A549 (cell line): ENCODE measurements around the gene MGMT. TPM values are rescaled to one million over a fixed set of nuclear protein-coding genes. Genes with fewer than 3 reads are reported as not detected.

Experiments used
- ATAC-seq, 2 experiments: fragments of 200-7000 bp in 1 of 2; fragments of >200 bp in 1 of 2; cut with Nextera tagmentation in 1 of 2; cut with Tn5 transposase in 1 of 2; 3 replicates each; pipeline versions ENCODE4 v1.8.0 to v1.9.1; 2018 to 2020; ENCODE audit warnings: mild to moderate bottlenecking in 1 of 2, moderate library complexity in 1 of 2
- CTCF ChIA-PET: fragments of 300-600 bp; sonication (Branson Sonifier 250); formaldehyde crosslinking; extraction: SDS; loops from one replicate; lab custom pipeline; 2021; ENCODE audit warnings: antibody characterized with exemption, inconsistent platforms; lab: Yijun Ruan, JAX
- POLR2A ChIA-PET: fragments of 350-600 bp; formaldehyde crosslinking; extraction: SDS; loops from one replicate; lab custom pipeline; 2021; ENCODE audit warnings: antibody characterized with exemption, inconsistent platforms; lab: Yijun Ruan, JAX
- DNase-seq, 2 experiments: peaks; one replicate each; pipeline versions ENCODE4 v3.0.0 to v3.0.0-alpha.2; 2011 to 2016; ENCODE audit warnings: low read depth in 1 of 2, low spot score in 1 of 2
- FAIRE-seq: peaks from 2 replicates; lab custom pipeline; 2011; peaks lifted over from hg19 to GRCh38; lab: Jason Lieb, UNC
- H3K27ac ChIP-seq, 2 experiments: fragments of >200 bp; sonication (Bioruptor Twin); formaldehyde crosslinking; 3 replicates each; pipeline ENCODE4 v1.5.1; 2016 to 2017
- H3K4me1 ChIP-seq: fragments of >200 bp; sonication (Bioruptor Twin); formaldehyde crosslinking; 3 replicates; pipeline ENCODE4 v1.6.1; 2016
- H3K4me2 ChIP-seq: fragments of >200 bp; sonication (Bioruptor Twin); formaldehyde crosslinking; 3 replicates; pipeline ENCODE4 v1.6.1; 2016
- H3K4me3 ChIP-seq: fragments of >200 bp; sonication (Bioruptor Twin); formaldehyde crosslinking; 3 replicates; pipeline ENCODE4 v1.5.1; 2016
- H3K9me3 ChIP-seq: fragments of >200 bp; sonication (Bioruptor Twin); formaldehyde crosslinking; 3 replicates; pipeline ENCODE4 v1.6.1; 2016
- BCL3 ChIP-seq: fragments of >200 bp; sonication (Bioruptor Twin); formaldehyde crosslinking; IDR thresholded peaks from 3 replicates; pipeline ENCODE4 v1.6.1; 2016
- CBX2 ChIP-seq: fragments of 200-600 bp; sonication (generic); IDR thresholded peaks from 2 replicates; pipeline ENCODE4 v1.6.1; 2016; ENCODE audit warnings: low read depth, mild to moderate bottlenecking, borderline replicate concordance
- CEBPB ChIP-seq, 2 experiments: fragments of >200 bp in 1 of 2; sonication (Bioruptor Twin) in 1 of 2; formaldehyde crosslinking in 1 of 2; IDR thresholded peaks; 2 replicates each; pipeline ENCODE4 v1.6.1; 2012 to 2016
- CTCF ChIP-seq: fragments of >200 bp; sonication (Bioruptor Twin); formaldehyde crosslinking; IDR thresholded peaks from 3 replicates; pipeline ENCODE4 v1.5.1; 2016
- E2F6 ChIP-seq: IDR thresholded peaks from 2 replicates; pipeline ENCODE4 v1.6.1; 2012; ENCODE audit warnings: low read depth, borderline replicate concordance
- EHMT2 ChIP-seq: fragments of 200-600 bp; sonication (generic); IDR thresholded peaks from 2 replicates; pipeline ENCODE4 v1.6.1; 2016; ENCODE audit warnings: antibody characterized with exemption, low read depth, mild to moderate bottlenecking, moderate library complexity
- EP300 ChIP-seq, 2 experiments: fragments of >200 bp; sonication (Bioruptor Twin); formaldehyde crosslinking; IDR thresholded peaks; 2 replicates in 1 of 2; 3 replicates in 1 of 2; pipeline ENCODE4 v1.6.1; 2016 to 2017
- ESRRA ChIP-seq: fragments of 150-350 bp; IDR thresholded peaks from 2 replicates; pipeline ENCODE4 v1.6.1; 2014; ENCODE audit warnings: mild to moderate bottlenecking, low read length, borderline replicate concordance
- FOXS1 ChIP-seq: fragments of 250-450 bp; sonication (Bioruptor Pico); IDR thresholded peaks from 2 replicates; pipeline ENCODE4 v1.5.0; 2020; ENCODE audit warnings: mild to moderate bottlenecking, moderate library complexity
- GATA3 ChIP-seq: IDR thresholded peaks from 2 replicates; pipeline ENCODE4 v1.6.1; 2012; ENCODE audit warnings: borderline replicate concordance
- HMGXB4 ChIP-seq: fragments of 250-450 bp; sonication (Bioruptor Pico); IDR thresholded peaks from 2 replicates; pipeline ENCODE4 v1.5.0; 2021; ENCODE audit warnings: mild to moderate bottlenecking, moderate library complexity, borderline replicate concordance
- HOXA7 ChIP-seq: fragments of 250-450 bp; sonication (Bioruptor Pico); IDR thresholded peaks from 2 replicates; pipeline ENCODE4 v1.5.0; 2020; ENCODE audit warnings: mild to moderate bottlenecking, moderate library complexity
- HOXB5 ChIP-seq: fragments of 250-450 bp; sonication (Bioruptor Pico); IDR thresholded peaks from 2 replicates; pipeline ENCODE4 v1.5.0; 2020; ENCODE audit warnings: mild to moderate bottlenecking, moderate library complexity
- JUN ChIP-seq, 2 experiments: fragments of >200 bp; sonication (Bioruptor Twin); formaldehyde crosslinking; IDR thresholded peaks; 2 replicates in 1 of 2; 3 replicates in 1 of 2; pipeline ENCODE4 v1.6.1; 2016 to 2017
- KDM5A ChIP-seq: fragments of 200-600 bp; sonication (generic); IDR thresholded peaks from 2 replicates; pipeline ENCODE4 v1.6.1; 2016; ENCODE audit warnings: antibody characterized with exemption, mild to moderate bottlenecking
- MAX ChIP-seq: IDR thresholded peaks from 2 replicates; pipeline ENCODE4 v1.6.1; 2012
- NFE2L2 ChIP-seq: fragments of 150-350 bp; conservative IDR thresholded peaks from 2 replicates; pipeline ENCODE4 v1.6.1; 2014; ENCODE audit warnings: low read length
- RCOR1 ChIP-seq: fragments of 150-350 bp; IDR thresholded peaks from 2 replicates; pipeline ENCODE4 v1.6.1; 2014; ENCODE audit warnings: antibody characterized with exemption, low read length, low read depth
- RFX5 ChIP-seq: fragments of 450-650 bp; IDR thresholded peaks from 2 replicates; pipeline ENCODE4 v1.7.1; 2014; ENCODE audit warnings: antibody characterized with exemption, mild to moderate bottlenecking, moderate library complexity
- RNF2 ChIP-seq: fragments of 200-600 bp; sonication (generic); IDR thresholded peaks from 2 replicates; pipeline ENCODE4 v1.6.1; 2016; ENCODE audit warnings: low read depth, mild to moderate bottlenecking, antibody characterized with exemption, moderate library complexity, borderline replicate concordance
- TFCP2L1 ChIP-seq: fragments of 250-450 bp; sonication (Bioruptor Pico); IDR thresholded peaks from 2 replicates; pipeline ENCODE4 v1.5.0; 2021; ENCODE audit warnings: mild to moderate bottlenecking
- USF2 ChIP-seq: fragments of 450-650 bp; IDR thresholded peaks from 2 replicates; pipeline ENCODE4 v1.6.1; 2014; ENCODE audit warnings: antibody characterized with exemption
- ZNF302 ChIP-seq: fragments of 250-450 bp; sonication (Bioruptor Pico); IDR thresholded peaks from 2 replicates; pipeline ENCODE4 v1.9.0; 2021; ENCODE audit warnings: inconsistent platforms, mild to moderate bottlenecking, moderate library complexity
- WGBS: methylation state at CpG from one replicate; pipeline ENCODE4 v1.1.6; 2017; ENCODE audit errors: missing lambda C conversion rate; 5-methylcytosine and 5-hydroxymethylcytosine counted together
- polyA plus RNA-seq, 4 experiments: library from polyadenylated mRNA; depleted of rRNA in 3 of 4; stranded (reverse); fragments of >200 nt; fragmentation: RNase III in 1 of 4; extraction: RNeasy Plus Mini Kit Qiagen cat#74134 plus additional on column Dnase treatment in 1 of 4; gene quantifications; 2 replicates in 3 of 4; 3 replicates in 1 of 4; pipeline ENCODE4 v1.2.3, GENCODE V29; 2011 to 2017
- TF ChIP-seq, protein P1 (sequence below): IDR thresholded peaks from 2 replicates; pipeline ENCODE4 v1.6.1; 2012

Gene MGMT
- polyA plus RNA-seq, 2 of the 4 experiments (the other 2 are of a cell fraction): 4.9 to 5.2 TPM

GRCh38 chr10:129685271-129685670 lies 218.2 kb downstream of the MGMT start (continued):
- TF ChIP-seq, protein P1, sequence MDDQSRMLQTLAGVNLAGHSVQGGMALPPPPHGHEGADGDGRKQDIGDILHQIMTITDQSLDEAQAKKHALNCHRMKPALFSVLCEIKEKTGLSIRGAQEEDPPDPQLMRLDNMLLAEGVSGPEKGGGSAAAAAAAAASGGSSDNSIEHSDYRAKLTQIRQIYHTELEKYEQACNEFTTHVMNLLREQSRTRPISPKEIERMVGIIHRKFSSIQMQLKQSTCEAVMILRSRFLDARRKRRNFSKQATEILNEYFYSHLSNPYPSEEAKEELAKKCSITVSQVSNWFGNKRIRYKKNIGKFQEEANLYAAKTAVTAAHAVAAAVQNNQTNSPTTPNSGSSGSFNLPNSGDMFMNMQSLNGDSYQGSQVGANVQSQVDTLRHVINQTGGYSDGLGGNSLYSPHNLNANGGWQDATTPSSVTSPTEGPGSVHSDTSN: no peak
- no peak for TF ChIP-seq RFX5
- no peak for TF ChIP-seq E2F6
- no peak for TF ChIP-seq HMGXB4 (CRISPR knock-in tag)
- TF ChIP-seq HOXB5 (CRISPR knock-in tag): no peak
- TF ChIP-seq, all 56 proteins: peak for 0

- 26% methylated on average over 4 of the region's 4 CpGs for WGBS
- Histone ChIP-seq H3K4me2 (no peak overlapping the region), H3K27ac (no peak overlapping the region), H3K4me3 (no peak overlapping the region), H3K9me3 (no peaks in the 10 kb centered on the region), H3K4me1 (no peaks in the 10 kb centered on the region)
- FAIRE-seq (no peak), ATAC-seq (no peak), DNase-seq (no peak)
- POLR2A ChIA-PET: no interaction called here
- CTCF ChIA-PET: no interaction called here
- no peak for TF ChIP-seq HOXA7 (CRISPR knock-in tag)
- no peak for TF ChIP-seq NFE2L2
- no peak for TF ChIP-seq TFCP2L1 (CRISPR knock-in tag)
- no peak for TF ChIP-seq HOXB5 (CRISPR knock-in tag)
- no peak for TF ChIP-seq JUN (IDR thresholded peaks at IDR 0.05)
- TF ChIP-seq RCOR1: no peak
- TF ChIP-seq KDM5A: no peak
- TF ChIP-seq RNF2: no peak
- TF ChIP-seq, protein P1: no peak
- TF ChIP-seq EHMT2: no peak
- TF ChIP-seq CBX2: no peak
- no peak for TF ChIP-seq GATA3
Measured at GRCh38 chr10:129689671-129690071, 222.6 kb downstream of the MGMT start.

DNA sequence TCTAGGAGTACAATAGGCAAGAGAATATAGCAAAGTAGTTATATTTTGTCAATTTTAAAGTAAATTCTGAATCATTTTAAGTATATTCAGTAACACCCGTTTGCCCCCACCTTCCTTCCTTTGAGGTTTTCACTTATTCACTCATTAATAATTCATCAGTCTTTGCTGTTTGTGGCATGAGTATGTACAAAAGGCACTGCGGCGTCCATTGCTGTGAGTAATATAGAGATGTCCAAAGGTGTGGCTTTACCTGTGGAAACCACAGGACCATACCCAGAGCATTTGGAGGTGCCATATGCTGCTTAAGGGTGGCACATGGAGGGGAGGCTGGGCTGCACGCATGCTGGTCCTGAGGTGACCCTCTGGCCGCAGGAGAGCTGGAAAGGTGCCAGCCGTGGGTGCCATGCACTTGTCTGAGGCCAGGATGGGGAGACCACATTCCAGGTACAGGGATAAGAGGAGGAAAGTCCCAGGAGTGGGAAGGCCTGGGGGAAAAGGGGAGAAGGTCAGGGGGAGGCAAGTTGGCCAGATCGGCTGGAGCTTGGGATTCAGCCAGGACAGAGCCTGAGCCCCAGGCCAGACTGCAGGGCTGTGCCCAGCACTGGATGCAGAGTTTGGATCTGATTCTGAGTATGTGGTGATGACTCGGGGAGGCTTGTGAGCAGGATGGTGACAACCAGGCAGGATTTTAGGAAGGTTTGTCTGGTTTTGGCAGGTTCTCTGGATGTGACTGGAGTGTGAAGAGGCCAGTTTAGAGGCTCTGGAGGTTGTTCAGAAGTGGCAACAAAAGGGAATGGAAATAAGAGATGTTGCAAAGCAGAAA lies 223.4 kb downstream of the MGMT start:
- no peaks in the 10 kb centered on the region for H3K9me3 ChIP-seq
- ATAC-seq (no peak), DNase-seq (no peak), FAIRE-seq (no peak)
- WGBS: 48% methylated on average over 8 of the region's 8 CpGs
- H3K4me2 ChIP-seq: no peak overlapping the region
- no peaks in the 10 kb centered on the region for H3K4me1 ChIP-seq
- H3K27ac ChIP-seq: no peak overlapping the region
- CTCF ChIA-PET: no interaction called here
- POLR2A ChIA-PET: no interaction called here
- H3K4me3 ChIP-seq: no peak overlapping the region
- TF ChIP-seq E2F6 (no peak), CEBPB (IDR thresholded peaks at IDR 0.05) (no peak), MAX (no peak), EP300 (IDR thresholded peaks at IDR 0.05) (no peak), ESRRA (no peak), NFE2L2 (no peak), ZNF302 (no peak), USF2 (no peak), FOXS1 (no peak), CTCF (no peak), BCL3 (no peak), HOXA7 (CRISPR knock-in tag) (no peak)
